ENCODE data around the gene MEIG1. TPM values are rescaled to one million over a fixed set of nuclear protein-coding genes. Genes with fewer than 3 reads are reported as not detected.
"Not testable (repeated sequence)": the region's sequence is repeated elsewhere in the genome, so short reads cannot be mapped to it uniquely, and the experiment has no call there.

MEIG1 gene
- total and polyA plus RNA-seq, 11 donors = 0.85 TPM; not detected in 10

- intact Hi-C loops (cut with DNase I) = no loop called here
- TF ChIP-seq POLR2A (IDR thresholded peaks at IDR 0.05) (no peak), CTCF (IDR thresholded peaks at IDR 0.05) (no peak)
- Histone ChIP-seq H3K27ac (no peak overlapping the region), H3K4me3 (no peak overlapping the region), H3K36me3 (no peaks in the 10 kb centered on the region), H3K27me3 (no peaks in the 10 kb centered on the region), H3K4me1 (no peaks in the 10 kb centered on the region), H3K9me3 (no peaks in the 10 kb centered on the region)
- 82 to 89% (median 85%) methylated on average over 37 to 50 of the region's 50 CpGs for WGBS, 4 donors
- ATAC-seq (no peak), DNase-seq (no peak)
Measured at GRCh38 chr10:14995964-14996565, 36.9 kb downstream of the MEIG1 start.

GRCh38 chr10:15013530-15013929 is 54.3 kb downstream of the MEIG1 start:
- H3K4me1 ChIP-seq; H3K27me3 ChIP-seq; H3K36me3 ChIP-seq; H3K9me3 ChIP-seq; ATAC-seq; intact Hi-C loops (cut with DNase I); DNase-seq; H3K4me3 ChIP-seq; H3K27ac ChIP-seq: not testable (repeated sequence)
- WGBS, 4 donors = 70 to 86% (median 75%) methylated on average over 5 of the region's 5 CpGs

GRCh38 chr10:15015451-15015850 is 56.3 kb downstream of the MEIG1 start:
- H3K27ac ChIP-seq = no peak overlapping the region
- no peaks in the 10 kb centered on the region for H3K27me3 ChIP-seq
- H3K36me3 ChIP-seq = no peaks in the 10 kb centered on the region
- no peak for DNase-seq
- no peaks in the 10 kb centered on the region for H3K9me3 ChIP-seq
- no peak for ATAC-seq
- no peak for TF ChIP-seq CTCF (IDR thresholded peaks at IDR 0.05)
- no peak for TF ChIP-seq POLR2A (IDR thresholded peaks at IDR 0.05)
- no peak overlapping the region for H3K4me3 ChIP-seq
- H3K4me1 ChIP-seq = no peaks in the 10 kb centered on the region
- intact Hi-C loops (cut with DNase I) = no loop called here
- WGBS, 4 donors = 82 to 89% (median 86%) methylated on average over 7 of the region's 7 CpGs

GRCh38 chr10:15020966-15021365 is 61.8 kb downstream of the MEIG1 start:
- H3K36me3 ChIP-seq; H3K27me3 ChIP-seq; H3K4me1 ChIP-seq; ATAC-seq; H3K9me3 ChIP-seq; intact Hi-C loops (cut with DNase I); H3K27ac ChIP-seq; H3K4me3 ChIP-seq; DNase-seq: not testable (repeated sequence)
- 68 to 81% (median 78%) methylated on average over 3 to 5 of the region's 5 CpGs for WGBS, 4 donors

Other genes with a start within 250 kb of the MEIG1 start
- 10 to 100 TPM in 2 of 9 donors, 1 to 10 TPM in 7; 1.9 to 27.6 (median 5.4) TPM for gene FAM107B, start 184.5 kb upstream of the MEIG1 start, total RNA-seq
- 1 to 10 TPM; 2.1 to 3.2 TPM for gene FAM107B, start 184.5 kb upstream of the MEIG1 start, polyA plus RNA-seq
- 1 to 10 TPM; 1.7 to 5.4 (median 4.1) TPM for gene CDNF, start 121.4 kb upstream of the MEIG1 start, total RNA-seq
- 1 to 10 TPM in 1 of 2 donors, under 1 TPM in 1; 0.61 to 2.8 TPM for gene CDNF, start 121.4 kb upstream of the MEIG1 start, polyA plus RNA-seq
- gene HSPA14, start 121.1 kb upstream of the MEIG1 start, total RNA-seq = 10 to 100 TPM in 1 of 9 donors, 1 to 10 TPM in 8; 6.2 to 11.1 (median 8.3) TPM
- 10 to 100 TPM in 1 of 2 donors, 1 to 10 TPM in 1; 6.8 to 16.9 TPM for gene HSPA14, start 121.1 kb upstream of the MEIG1 start, polyA plus RNA-seq
- 1 to 10 TPM; 4.5 to 8.1 (median 5.6) TPM for gene MSANTD7, start 121.1 kb upstream of the MEIG1 start, total RNA-seq
- gene MSANTD7, start 121.1 kb upstream of the MEIG1 start, polyA plus RNA-seq = 1 to 10 TPM; 1.3 to 5.6 TPM
- gene SUV39H2, start 80.5 kb upstream of the MEIG1 start, total RNA-seq = 1 to 10 TPM; 1.3 to 8.4 (median 5.5) TPM
- 1 to 10 TPM; 1.7 to 3.2 TPM for gene SUV39H2, start 80.5 kb upstream of the MEIG1 start, polyA plus RNA-seq
- 1 to 10 TPM; 2.5 to 9.6 (median 5.3) TPM for gene DCLRE1C, start 5.3 kb upstream of the MEIG1 start, total RNA-seq
- gene DCLRE1C, start 5.3 kb upstream of the MEIG1 start, polyA plus RNA-seq = 1 to 10 TPM; 2.0 to 5.9 TPM
- gene OLAH, start 84.6 kb downstream of the MEIG1 start, total RNA-seq = under 1 TPM in 1 of 9 donors, not detected in 8; 0.44 TPM
- gene OLAH, start 84.6 kb downstream of the MEIG1 start, polyA plus RNA-seq = under 1 TPM in 1 of 2 donors, not detected in 1; 0.54 TPM
- gene ACBD7, start 129.4 kb downstream of the MEIG1 start, total RNA-seq = 1 to 10 TPM in 1 of 9 donors, not detected in 8; 1.1 TPM
- under 1 TPM in 1 of 2 donors, not detected in 1; 0.08 TPM for gene ACBD7, start 129.4 kb downstream of the MEIG1 start, polyA plus RNA-seq
- gene RPP38, start 138.0 kb downstream of the MEIG1 start, total RNA-seq = 10 to 100 TPM in 2 of 9 donors, 1 to 10 TPM in 7; 7.2 to 14.4 (median 8.9) TPM
- 10 to 100 TPM; 12.3 to 15.5 TPM for gene RPP38, start 138.0 kb downstream of the MEIG1 start, polyA plus RNA-seq
- gene NMT2, start 209.3 kb downstream of the MEIG1 start, total RNA-seq = 10 to 100 TPM; 11.6 to 19.0 (median 13.2) TPM
- gene NMT2, start 209.3 kb downstream of the MEIG1 start, polyA plus RNA-seq = 1 to 10 TPM; 6.7 to 8.0 TPM